ENCODE data around the gene KCNN4. TPM values are rescaled to one million over a fixed set of nuclear protein-coding genes. Genes with fewer than 3 reads are reported as not detected.

The KCNN4 gene
- total and polyA plus RNA-seq, 2 donors (not counting 1 experiment from before 2014, with no cell fraction given), result 107 to 267 TPM

DNA sequence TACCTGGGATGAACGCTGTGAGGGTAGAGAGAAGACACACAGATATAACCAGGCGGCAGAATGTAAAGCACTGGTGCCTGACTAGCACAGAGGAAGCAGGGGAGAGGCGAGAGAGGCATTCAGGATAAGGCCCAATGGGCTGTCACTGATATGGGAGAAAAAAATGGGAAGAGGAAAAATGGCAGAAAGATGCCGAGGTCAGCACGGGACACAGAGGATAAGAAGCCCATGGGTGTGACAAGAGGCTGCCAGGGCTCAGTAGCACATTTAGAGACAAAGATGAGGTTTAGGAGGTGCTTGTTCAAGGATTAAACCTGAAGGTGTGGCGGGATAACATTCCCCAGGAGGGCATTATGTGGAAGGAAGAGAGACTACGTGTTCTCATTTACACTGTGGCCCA lies 31.6 kb downstream of the KCNN4 start:
- H3K4me3 Mint-ChIP-seq, result no peak overlapping the region
- Histone ChIP-seq H3K27ac (ENCODE audit: low read length in 2 of 2) (peak overlapping the region; percentile 23 to 61), H4K20me1 (ENCODE audit: control insufficient read depth, insufficient read depth, low read length, poor library complexity, severe bottlenecking) (no peaks in the 10 kb centered on the region), H3K27me3 (replicated peaks in 1 of 4; ENCODE audit: control extremely low read depth in 1 of 4, control insufficient read depth in 3 of 4, insufficient read depth in 4 of 4, low read length in 3 of 4) (no peaks in the 10 kb centered on the region), H3K4me2 (replicated peaks; ENCODE audit: low read depth, low read length, poor library complexity, severe bottlenecking) (peak overlapping the region; percentile 13), H3K36me3 (replicated peaks in 1 of 2; ENCODE audit: control extremely low read depth in 1 of 2, control insufficient read depth in 1 of 2, extremely low read depth in 1 of 2, insufficient read depth in 2 of 2, low read length in 1 of 2) (peaks cover 0 to 71% of the 10 kb centered on the region in 2 experiments), H3K79me2 (ENCODE audit: control insufficient read depth, insufficient read depth, low read length) (peaks cover 28% of the 10 kb centered on the region), H3K9me3 (ENCODE audit: control extremely low read depth in 1 of 3, control insufficient read depth in 2 of 3, insufficient read depth in 1 of 3, low read length in 2 of 3) (no peaks in the 10 kb centered on the region), H3K9ac (ENCODE audit: low read length) (no peak overlapping the region), H2AFZ (ENCODE audit: insufficient read depth, low read depth, low read length, poor library complexity, severe bottlenecking) (no peak overlapping the region), H3K4me3 (ENCODE audit: control extremely low read depth in 1 of 5, extremely low read depth in 1 of 5, insufficient read depth in 1 of 5, low read depth in 2 of 5, low read length in 4 of 5) (no peak overlapping the region), H3K4me1 (ENCODE audit: control insufficient read depth in 2 of 2, insufficient read depth in 2 of 2, low read length in 2 of 2) (peaks cover 33 to 55% of the 10 kb centered on the region in 2 donors)
- no peaks in the 10 kb centered on the region for H3K27me3 Mint-ChIP-seq
- peak overlapping the region; percentile 80 for H3K27ac Mint-ChIP-seq
- DNase-seq (no peak), ATAC-seq (ENCODE audit: low read depth) (no peak)
- no peaks in the 10 kb centered on the region for H3K9me3 Mint-ChIP-seq (ENCODE audit: insufficient read depth)
- CTCF ChIA-PET, result interaction anchor here (1.5 to 10.4 kb wide), 2 partner anchors 17 to 31 kb away, joined by 8 to 237 read pairs; partner anchors contain the start of gene KCNN4
- intact Hi-C loops (cut with micrococcal nuclease), result no loop called here
- WGBS (ENCODE audit: insufficient coverage), result 94% methylated on average over 4 of the region's 7 CpGs
- POLR2A ChIA-PET, result no interaction called here
- peaks cover 58% of the 10 kb centered on the region for H3K4me1 Mint-ChIP-seq
- TF ChIP-seq, protein P1, sequence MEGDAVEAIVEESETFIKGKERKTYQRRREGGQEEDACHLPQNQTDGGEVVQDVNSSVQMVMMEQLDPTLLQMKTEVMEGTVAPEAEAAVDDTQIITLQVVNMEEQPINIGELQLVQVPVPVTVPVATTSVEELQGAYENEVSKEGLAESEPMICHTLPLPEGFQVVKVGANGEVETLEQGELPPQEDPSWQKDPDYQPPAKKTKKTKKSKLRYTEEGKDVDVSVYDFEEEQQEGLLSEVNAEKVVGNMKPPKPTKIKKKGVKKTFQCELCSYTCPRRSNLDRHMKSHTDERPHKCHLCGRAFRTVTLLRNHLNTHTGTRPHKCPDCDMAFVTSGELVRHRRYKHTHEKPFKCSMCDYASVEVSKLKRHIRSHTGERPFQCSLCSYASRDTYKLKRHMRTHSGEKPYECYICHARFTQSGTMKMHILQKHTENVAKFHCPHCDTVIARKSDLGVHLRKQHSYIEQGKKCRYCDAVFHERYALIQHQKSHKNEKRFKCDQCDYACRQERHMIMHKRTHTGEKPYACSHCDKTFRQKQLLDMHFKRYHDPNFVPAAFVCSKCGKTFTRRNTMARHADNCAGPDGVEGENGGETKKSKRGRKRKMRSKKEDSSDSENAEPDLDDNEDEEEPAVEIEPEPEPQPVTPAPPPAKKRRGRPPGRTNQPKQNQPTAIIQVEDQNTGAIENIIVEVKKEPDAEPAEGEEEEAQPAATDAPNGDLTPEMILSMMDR (IDR thresholded peaks at IDR 0.05), result no peak
- TF ChIP-seq EZH2 (IDR thresholded peaks at IDR 0.05; ENCODE audit: borderline replicate concordance, insufficient read depth, low read depth, low read length, poor library complexity, severe bottlenecking), result no peak

GRCh38 chr19:43748685-43749084 lies 32.1 kb downstream of the KCNN4 start:
- Histone ChIP-seq H3K4me2 (replicated peaks; ENCODE audit: low read depth, low read length, poor library complexity, severe bottlenecking) (peak overlapping the region; percentile 13), H2AFZ (ENCODE audit: insufficient read depth, low read depth, low read length, poor library complexity, severe bottlenecking) (no peak overlapping the region), H4K20me1 (ENCODE audit: control insufficient read depth, insufficient read depth, low read length, poor library complexity, severe bottlenecking) (no peaks in the 10 kb centered on the region), H3K4me3 (ENCODE audit: control extremely low read depth in 1 of 5, extremely low read depth in 1 of 5, insufficient read depth in 1 of 5, low read depth in 2 of 5, low read length in 4 of 5) (no peak overlapping the region), H3K9me3 (ENCODE audit: control extremely low read depth in 1 of 3, control insufficient read depth in 2 of 3, insufficient read depth in 1 of 3, low read length in 2 of 3) (no peaks in the 10 kb centered on the region), H3K27ac (ENCODE audit: low read length in 2 of 2) (peak overlapping the region; percentile 23 to 61), H3K9ac (ENCODE audit: low read length) (no peak overlapping the region), H3K36me3 (replicated peaks in 1 of 2; ENCODE audit: control extremely low read depth in 1 of 2, control insufficient read depth in 1 of 2, extremely low read depth in 1 of 2, insufficient read depth in 2 of 2, low read length in 1 of 2) (peaks cover 0 to 76% of the 10 kb centered on the region in 2 experiments), H3K27me3 (replicated peaks in 1 of 4; ENCODE audit: control extremely low read depth in 1 of 4, control insufficient read depth in 3 of 4, insufficient read depth in 4 of 4, low read length in 3 of 4) (no peaks in the 10 kb centered on the region), H3K4me1 (ENCODE audit: control insufficient read depth in 2 of 2, insufficient read depth in 2 of 2, low read length in 2 of 2) (peaks cover 29 to 50% of the 10 kb centered on the region in 2 donors), H3K79me2 (ENCODE audit: control insufficient read depth, insufficient read depth, low read length) (peaks cover 27% of the 10 kb centered on the region)
- intact Hi-C loops (cut with micrococcal nuclease), result no loop called here
- ChIA-PET CTCF (interaction anchor here (1.5 to 10.4 kb wide), 2 partner anchors 17 to 31 kb away, joined by 8 to 237 read pairs; partner anchors contain the start of gene KCNN4), POLR2A (interaction anchor here (0.6 kb wide), 1 partner anchor 78 kb away, joined by 5 read pairs; the partner anchor contains the start of gene ZNF283)
- TF ChIP-seq EZH2 (IDR thresholded peaks at IDR 0.05; ENCODE audit: borderline replicate concordance, insufficient read depth, low read depth, low read length, poor library complexity, severe bottlenecking), result no peak
- TF ChIP-seq, protein P1 (IDR thresholded peaks at IDR 0.05), result no peak
- Mint-ChIP-seq H3K27me3 (no peaks in the 10 kb centered on the region), H3K4me3 (peak overlapping the region; percentile 33), H3K27ac (peak overlapping the region; percentile 80), H3K9me3 (ENCODE audit: insufficient read depth) (no peaks in the 10 kb centered on the region), H3K4me1 (peaks cover 55% of the 10 kb centered on the region)
- no peak for DNase-seq
- WGBS (ENCODE audit: insufficient coverage), result 60% methylated on average over 2 of the region's 4 CpGs
- ATAC-seq (ENCODE audit: low read depth), result no peak

Measured in B cell (primary cell).